Upper lobe of left lung (tissue), 6 donors: ENCODE results near the gene AKIP1. TPM values are rescaled to one million over a fixed set of nuclear protein-coding genes. Genes with fewer than 3 reads are reported as not detected.

Experiments
- ATAC-seq, 2 donors: fragments of 200-7000 bp; cut with Tn5 transposase; one replicate each; pipeline ENCODE4 v1.9.1; 2022; ENCODE audit warnings: mild to moderate bottlenecking in 2 of 2, moderate library complexity in 2 of 2; ENCODE audit not compliant: low FRiP score in 2 of 2
- DNase-seq, 2 donors: peaks; one replicate each; pipeline ENCODE4 v3.0.0-alpha.2; 2019 to 2020
- H3K27ac ChIP-seq, 4 donors: fragments of 200-600 bp; sonication (generic); one replicate each; pipeline ENCODE4 v1.5.1; 2016 to 2019
- H3K27me3 ChIP-seq, 4 donors: fragments of 200-600 bp; sonication (generic); one replicate each; pipeline ENCODE4 v1.5.1; 2017 to 2019
- H3K36me3 ChIP-seq, 4 donors: fragments of 200-600 bp; sonication (generic); one replicate each; pipeline ENCODE4 v1.5.1; 2016 to 2019
- H3K4me1 ChIP-seq, 4 donors: fragments of 200-600 bp; sonication (generic); one replicate each; pipeline ENCODE4 v1.5.1; 2018 to 2019
- H3K4me3 ChIP-seq, 4 donors: fragments of 200-600 bp; sonication (generic); one replicate each; pipeline ENCODE4 v1.5.1; 2017 to 2019; ENCODE audit warnings: mild to moderate bottlenecking in 2 of 4, moderate library complexity in 1 of 4
- H3K9me3 ChIP-seq, 4 donors: fragments of 200-600 bp; sonication (generic); one replicate each; pipeline ENCODE4 v1.5.1; 2018 to 2019
- EP300 ChIP-seq, 4 donors: sonication (generic); formaldehyde crosslinking; IDR thresholded peaks; one replicate each; pipeline ENCODE4 v1.5.1; 2017; ENCODE audit warnings: antibody characterized with exemption in 4 of 4, control low read depth in 2 of 4
- POLR2A ChIP-seq, 4 donors: fragments of 450-650 bp; IDR thresholded peaks; one replicate each; pipeline ENCODE4 v1.5.1; 2016 to 2017; ENCODE audit warnings: antibody characterized with exemption in 4 of 4, mild to moderate bottlenecking in 2 of 4
- POLR2AphosphoS5 ChIP-seq, 2 donors: sonication (generic); formaldehyde crosslinking; IDR thresholded peaks; one replicate each; pipeline ENCODE4 v1.5.1; 2017; ENCODE audit warnings: antibody characterized with exemption in 2 of 2
- WGBS, 2 donors: methylation state at CpG; one replicate each; pipeline ENCODE4 v1.1.5; 2017 to 2018; 5-methylcytosine and 5-hydroxymethylcytosine counted together
- total RNA-seq, 6 donors: library from RNA; depleted of rRNA in 4 of 6; stranded (reverse); fragments of >200 nt in 4 of 6; gene quantifications; one replicate each; pipeline versions ENCODE4 v1.1.0 to v1.2.1, GENCODE V29; 2016 to 2021
- TF ChIP-seq, protein P1 (sequence below), 6 experiments: fragments of 450-650 bp in 4 of 6; fragments of 200-600 bp in 2 of 6; sonication (generic) in 2 of 6; IDR thresholded peaks; one replicate each; pipeline ENCODE4 v1.5.1; 2016 to 2019; ENCODE audit warnings: antibody characterized with exemption in 6 of 6
- donor health status: DM: no; HTN: no; CAD: no; lungs with moderate emphysema.
- donor health status: DM: no; HTN: yes; CAD: no; lungs with severe emphysema.

AKIP1 gene
- total RNA-seq, 6 donors from 2014 or later = 17.4 to 31.8 (median 23.1) TPM

DNA sequence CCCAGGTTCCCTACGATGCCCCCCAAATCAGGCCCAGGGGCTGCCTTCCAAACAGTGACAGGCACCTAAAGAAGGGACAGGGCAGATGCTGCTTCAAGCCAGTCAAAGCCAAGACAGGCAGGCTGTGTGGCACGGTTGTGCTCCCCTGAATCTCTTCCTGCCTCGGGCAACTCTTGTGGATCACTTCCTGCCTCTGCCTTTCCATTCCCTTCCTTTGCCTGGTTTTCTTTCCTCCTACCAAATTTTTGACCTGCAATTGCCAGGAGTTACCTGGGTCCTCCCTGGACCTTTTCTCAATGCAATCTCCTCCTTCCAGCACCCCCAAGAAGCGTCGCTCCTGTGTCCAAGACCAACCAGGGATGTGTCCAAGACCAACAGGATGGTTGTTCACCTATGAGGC is 16.2 kb downstream of the AKIP1 start:
- no peak for ATAC-seq
- TF ChIP-seq POLR2A (IDR thresholded peaks at IDR 0.05) = no peak
- no peak for TF ChIP-seq POLR2AphosphoS5 (IDR thresholded peaks at IDR 0.05)
- TF ChIP-seq, protein P1, sequence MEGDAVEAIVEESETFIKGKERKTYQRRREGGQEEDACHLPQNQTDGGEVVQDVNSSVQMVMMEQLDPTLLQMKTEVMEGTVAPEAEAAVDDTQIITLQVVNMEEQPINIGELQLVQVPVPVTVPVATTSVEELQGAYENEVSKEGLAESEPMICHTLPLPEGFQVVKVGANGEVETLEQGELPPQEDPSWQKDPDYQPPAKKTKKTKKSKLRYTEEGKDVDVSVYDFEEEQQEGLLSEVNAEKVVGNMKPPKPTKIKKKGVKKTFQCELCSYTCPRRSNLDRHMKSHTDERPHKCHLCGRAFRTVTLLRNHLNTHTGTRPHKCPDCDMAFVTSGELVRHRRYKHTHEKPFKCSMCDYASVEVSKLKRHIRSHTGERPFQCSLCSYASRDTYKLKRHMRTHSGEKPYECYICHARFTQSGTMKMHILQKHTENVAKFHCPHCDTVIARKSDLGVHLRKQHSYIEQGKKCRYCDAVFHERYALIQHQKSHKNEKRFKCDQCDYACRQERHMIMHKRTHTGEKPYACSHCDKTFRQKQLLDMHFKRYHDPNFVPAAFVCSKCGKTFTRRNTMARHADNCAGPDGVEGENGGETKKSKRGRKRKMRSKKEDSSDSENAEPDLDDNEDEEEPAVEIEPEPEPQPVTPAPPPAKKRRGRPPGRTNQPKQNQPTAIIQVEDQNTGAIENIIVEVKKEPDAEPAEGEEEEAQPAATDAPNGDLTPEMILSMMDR (IDR thresholded peaks at IDR 0.05) = no peak
- TF ChIP-seq EP300 (IDR thresholded peaks at IDR 0.05) = no peak
- DNase-seq = no peak
- H3K27ac ChIP-seq = no peak overlapping the region
- H3K4me3 ChIP-seq = no peak overlapping the region
- WGBS, 2 donors = 81 to 83% methylated on average over 5 of the region's 5 CpGs
- no peaks in the 10 kb centered on the region for H3K4me1 ChIP-seq
- no peaks in the 10 kb centered on the region for H3K27me3 ChIP-seq
- no peaks in the 10 kb centered on the region for H3K9me3 ChIP-seq
- peaks cover 0 to 10% (median 6%) of the 10 kb centered on the region in 4 donors for H3K36me3 ChIP-seq

DNA sequence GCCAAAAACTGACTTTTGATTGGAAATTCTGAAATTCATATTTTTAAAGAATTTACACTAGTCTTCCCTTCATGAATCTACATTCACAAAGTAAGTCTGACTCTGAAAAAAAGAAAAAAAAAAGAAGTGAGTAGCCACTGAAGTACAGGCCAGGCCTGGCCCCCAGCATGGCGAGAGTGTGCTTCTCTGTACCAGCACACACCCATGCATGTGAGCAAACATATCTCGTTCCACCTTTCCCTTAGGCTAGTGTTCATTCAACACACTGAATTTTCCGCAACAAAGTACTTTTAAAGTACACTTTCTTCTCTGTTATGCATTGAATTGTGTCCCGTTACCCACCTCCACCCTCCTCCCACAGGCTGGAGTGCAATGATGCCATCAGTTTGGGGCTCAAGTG is 17.2 kb downstream of the AKIP1 start:
- no peak for DNase-seq
- 87% methylated on average over 4 of the region's 4 CpGs for WGBS, 2 donors
- H3K27me3 ChIP-seq = no peaks in the 10 kb centered on the region
- H3K9me3 ChIP-seq = no peaks in the 10 kb centered on the region
- ATAC-seq = no peak
- H3K36me3 ChIP-seq = peaks cover 0 to under 1% (median 0%) of the 10 kb centered on the region in 4 donors
- H3K27ac ChIP-seq = no peak overlapping the region
- H3K4me1 ChIP-seq = no peaks in the 10 kb centered on the region
- no peak for TF ChIP-seq EP300 (IDR thresholded peaks at IDR 0.05)
- no peak for TF ChIP-seq POLR2AphosphoS5 (IDR thresholded peaks at IDR 0.05)
- TF ChIP-seq, protein P1 (IDR thresholded peaks at IDR 0.05) = no peak
- no peak for TF ChIP-seq POLR2A (IDR thresholded peaks at IDR 0.05)
- no peak overlapping the region for H3K4me3 ChIP-seq

DNA sequence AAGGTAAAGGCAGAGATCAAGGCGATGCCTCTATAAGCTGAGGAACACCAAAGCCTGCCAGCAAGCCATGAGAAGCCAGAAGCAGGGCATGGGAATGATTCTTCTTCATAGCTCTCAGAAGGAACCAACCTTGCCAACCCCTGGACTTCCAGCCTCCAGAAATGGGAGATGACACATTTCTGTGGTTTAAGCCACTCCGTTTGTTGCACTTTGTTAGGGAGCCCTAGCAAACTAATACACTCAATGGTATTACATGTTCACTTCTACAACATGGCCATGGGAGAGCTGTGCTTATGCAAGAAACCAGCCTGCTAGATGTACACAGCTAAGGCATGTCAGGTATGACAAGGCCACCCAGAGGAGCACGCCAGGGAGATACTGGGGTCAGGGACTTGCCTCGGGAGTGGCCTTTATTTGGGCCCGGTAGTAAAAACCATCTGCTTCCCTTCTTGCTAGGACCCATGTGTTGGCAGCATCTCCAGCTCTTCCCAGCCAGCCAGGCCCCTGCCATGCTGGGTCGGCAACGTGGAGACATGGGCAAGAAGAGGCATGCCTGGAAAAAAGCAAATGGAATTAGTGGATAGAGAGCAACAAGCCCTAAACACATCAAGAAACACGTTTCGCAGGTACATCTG is 18.1 kb downstream of the AKIP1 start:
- H3K9me3 ChIP-seq = no peaks in the 10 kb centered on the region
- 84 to 92% methylated on average over 9 of the region's 9 CpGs for WGBS, 2 donors
- H3K27me3 ChIP-seq = no peaks in the 10 kb centered on the region
- H3K36me3 ChIP-seq = no peaks in the 10 kb centered on the region
- H3K4me1 ChIP-seq = no peaks in the 10 kb centered on the region
- no peak for DNase-seq
- ATAC-seq = no peak
- H3K27ac ChIP-seq = no peak overlapping the region
- no peak overlapping the region for H3K4me3 ChIP-seq
- TF ChIP-seq POLR2AphosphoS5 (IDR thresholded peaks at IDR 0.05) (no peak), POLR2A (IDR thresholded peaks at IDR 0.05) (no peak), EP300 (IDR thresholded peaks at IDR 0.05) (no peak)
- TF ChIP-seq, protein P1 (IDR thresholded peaks at IDR 0.05) = no peak

DNA sequence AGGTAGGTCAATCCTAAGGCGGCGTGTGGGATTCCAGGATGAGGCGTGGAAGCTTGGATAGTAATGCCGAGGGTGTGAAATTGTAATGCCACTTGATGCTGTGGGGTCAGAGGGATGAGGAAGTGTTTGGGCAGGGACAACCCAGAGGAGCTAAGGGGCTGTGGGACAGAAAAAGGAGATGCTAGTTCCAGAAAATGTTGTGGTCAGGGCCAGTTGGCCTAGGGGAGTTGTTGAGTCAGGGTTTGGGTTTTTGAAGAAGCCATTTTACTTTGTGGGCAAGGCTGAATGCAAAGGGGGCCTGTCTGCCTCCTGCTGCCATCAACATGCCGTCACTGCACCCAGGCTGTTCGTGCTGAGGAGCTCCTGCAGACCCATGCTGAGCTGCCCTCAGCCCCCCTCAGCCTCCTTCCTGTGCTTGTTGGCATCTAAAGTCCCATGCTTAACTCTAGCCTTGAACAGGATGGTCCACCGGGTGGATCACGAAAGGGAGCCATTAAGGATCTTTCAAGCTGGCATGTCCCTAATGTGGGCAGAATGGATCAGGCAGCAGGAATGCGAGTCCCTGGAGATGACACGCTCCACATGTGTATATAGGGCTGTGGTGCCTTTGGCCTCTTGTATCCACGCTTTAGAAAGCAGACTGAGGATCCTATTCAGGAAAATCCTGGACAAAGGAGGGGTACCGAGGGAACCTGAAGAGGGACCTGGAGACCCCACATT is 19.6 kb downstream of the AKIP1 start:
- Histone ChIP-seq H3K4me1 (no peaks in the 10 kb centered on the region), H3K36me3 (no peaks in the 10 kb centered on the region), H3K27ac (no peak overlapping the region), H3K9me3 (no peaks in the 10 kb centered on the region), H3K4me3 (no peak overlapping the region), H3K27me3 (no peaks in the 10 kb centered on the region)
- TF ChIP-seq POLR2A (IDR thresholded peaks at IDR 0.05) = no peak
- no peak for TF ChIP-seq EP300 (IDR thresholded peaks at IDR 0.05)
- TF ChIP-seq POLR2AphosphoS5 (IDR thresholded peaks at IDR 0.05) = no peak
- TF ChIP-seq, protein P1 (IDR thresholded peaks at IDR 0.05) = no peak
- 90 to 96% methylated on average over 12 of the region's 12 CpGs for WGBS, 2 donors
- no peak for DNase-seq
- no peak for ATAC-seq
